T-helper 22 cell (primary cell): Measurements from ENCODE around the gene CABP7.

Experiments used
- DNase-seq: peaks from one replicate; pipeline ENCODE4 v3.0.0-alpha.2; 2020; ENCODE audit warnings: low read depth

Gene CABP7

GRCh38 chr22:29702000-29702930, 17.5 kb upstream of the CABP7 start:
- no peak for DNase-seq

GRCh38 chr22:29702931-29703501, 16.8 kb upstream of the CABP7 start:
- no peak for DNase-seq

- DNase-seq: no peak
Observed at GRCh38 chr22:29703569-29704195, 16.1 kb upstream of the CABP7 start.

- DNase-seq: no peak
Observed at GRCh38 chr22:29704528-29705285, 15.1 kb upstream of the CABP7 start.

- no peak for DNase-seq
Observed at GRCh38 chr22:29705651-29706050, 14.2 kb upstream of the CABP7 start.

GRCh38 chr22:29706486-29706885, 13.3 kb upstream of the CABP7 start:
- DNase-seq: no peak

- DNase-seq: no peak
Observed at GRCh38 chr22:29707010-29707409, 12.8 kb upstream of the CABP7 start.

GRCh38 chr22:29707471-29707870, 12.3 kb upstream of the CABP7 start:
- DNase-seq: no peak

GRCh38 chr22:29710193-29710592, 9.6 kb upstream of the CABP7 start:
- no peak for DNase-seq

- no peak for DNase-seq
Observed at GRCh38 chr22:29710922-29711593, 8.7 kb upstream of the CABP7 start.

GRCh38 chr22:29712119-29712518, 7.7 kb upstream of the CABP7 start:
- DNase-seq: no peak

GRCh38 chr22:29713156-29713727, 6.6 kb upstream of the CABP7 start:
- no peak for DNase-seq

GRCh38 chr22:29715240-29715639, 4.6 kb upstream of the CABP7 start:
- DNase-seq: no peak

- DNase-seq: no peak
Observed at GRCh38 chr22:29715705-29716104, 4.1 kb upstream of the CABP7 start.

GRCh38 chr22:29716814-29717545, 2.8 kb upstream of the CABP7 start:
- no peak for DNase-seq

GRCh38 chr22:29717789-29718188, 2.0 kb upstream of the CABP7 start:
- no peak for DNase-seq

GRCh38 chr22:29718949-29719898, 579 bp upstream of the CABP7 start:
- no peak for DNase-seq

- no peak for DNase-seq
Observed at GRCh38 chr22:29720811-29721323, 1.1 kb downstream of the CABP7 start.

GRCh38 chr22:29722151-29722550, 2.3 kb downstream of the CABP7 start:
- DNase-seq: no peak
